GM12891 (cell line): ENCODE data around the gene ZSCAN29.

ENCODE experiments used
- POLR2A ChIP-seq: IDR thresholded peaks from 2 replicates; pipeline ENCODE4 v1.6.1; 2011; ENCODE audit warnings: low read depth, low read length, control low read depth
- POLR2AphosphoS5 ChIP-seq: IDR thresholded peaks from 2 replicates; pipeline ENCODE4 v1.6.1; 2011; ENCODE audit warnings: low read depth, low read length, control low read depth
- POU2F2 ChIP-seq: IDR thresholded peaks from 2 replicates; pipeline ENCODE4 v1.6.1; 2011; ENCODE audit warnings: low read depth, mild to moderate bottlenecking, control low read depth, low read length, moderate library complexity
- SPI1 ChIP-seq: IDR thresholded peaks from 2 replicates; pipeline ENCODE4 v1.6.1; 2011; ENCODE audit warnings: low read depth, low read length, control low read depth
- TAF1 ChIP-seq: IDR thresholded peaks from 2 replicates; pipeline ENCODE4 v1.6.1; 2011; ENCODE audit warnings: low read depth, low read length, control low read depth

GRCh38 chr15:43383070-43383469, 12.2 kb upstream of the ZSCAN29 start:
- TF ChIP-seq POLR2AphosphoS5 (no peak), TAF1 (no peak), POLR2A (no peak), POU2F2 (no peak), SPI1 (no peak)
